K562 (cell line): ENCODE data around the gene BOLA1. TPM values are rescaled to one million over a fixed set of nuclear protein-coding genes. Genes with fewer than 3 reads are reported as not detected.

Experiments used
- ARHGAP35 ChIP-seq: fragments of 450-650 bp; IDR thresholded peaks from 2 replicates; pipeline ENCODE4 v1.6.1; 2018; ENCODE audit not compliant: partially characterized antibody
- ATF6 ChIP-seq: sonication (generic); formaldehyde crosslinking; IDR thresholded peaks from 2 replicates; pipeline ENCODE4 v1.4.0; 2020; ENCODE audit warnings: mild to moderate bottlenecking, missing genetic modification reagents
- CREB3L1 ChIP-seq: fragments of 450-650 bp; IDR thresholded peaks from 2 replicates; pipeline ENCODE4 v1.6.1; 2014; ENCODE audit warnings: low read depth, mild to moderate bottlenecking, moderate library complexity, borderline replicate concordance
- ETV1 ChIP-seq: fragments of 450-650 bp; conservative IDR thresholded peaks from 2 replicates; pipeline ENCODE4 v1.6.1; 2016; ENCODE audit warnings: missing genetic modification characterization, control low read depth, low read depth, missing compliant biosample characterization
- ETV6 ChIP-seq, 3 experiments: fragments of 150-350 bp in 1 of 3; sonication (generic) in 1 of 3; formaldehyde crosslinking in 1 of 3; IDR thresholded peaks; 2 replicates each; pipeline versions ENCODE4 v1.6.1 to v1.8.0; 2014 to 2022; ENCODE audit warnings: borderline replicate concordance in 2 of 3, low read depth in 2 of 3, antibody characterized with exemption in 1 of 3, low read length in 1 of 3, mild to moderate bottlenecking in 1 of 3, missing genetic modification reagents in 1 of 3
- NFXL1 ChIP-seq: fragments of 450-650 bp; formaldehyde crosslinking; IDR thresholded peaks from 2 replicates; pipeline ENCODE4 v1.4.0; 2021; ENCODE audit warnings: mild to moderate bottlenecking
- NFYB ChIP-seq: IDR thresholded peaks from 2 replicates; pipeline ENCODE4 v1.6.1; 2011; ENCODE audit warnings: mild to moderate bottlenecking, moderate library complexity; ENCODE audit not compliant: insufficient read length; ENCODE audit errors: extremely low read depth
- PHB2 ChIP-seq: fragments of 450-650 bp; IDR thresholded peaks from 2 replicates; pipeline ENCODE4 v1.6.1; 2017; ENCODE audit warnings: low read depth
- POLR2AphosphoS5 ChIP-seq: IDR thresholded peaks from 2 replicates; pipeline ENCODE4 v1.6.1; 2011; ENCODE audit warnings: mild to moderate bottlenecking, low read depth, low read length, moderate library complexity; ENCODE audit not compliant: control insufficient read depth, insufficient read depth
- POLR3G ChIP-seq: IDR thresholded peaks from 2 replicates; pipeline ENCODE4 v1.6.1; 2011; ENCODE audit not compliant: insufficient read length, insufficient replicate concordance; ENCODE audit errors: extremely low read depth
- POU5F1 ChIP-seq: fragments of 150-350 bp; IDR thresholded peaks from 2 replicates; pipeline ENCODE4 v1.6.1; 2014; ENCODE audit warnings: borderline replicate concordance, low read length, low read depth, mild to moderate bottlenecking; ENCODE audit not compliant: partially characterized antibody
- PTTG1 ChIP-seq: fragments of 450-650 bp; IDR thresholded peaks from 2 replicates; pipeline ENCODE4 v1.6.1; 2016; ENCODE audit warnings: low read depth, mild to moderate bottlenecking, missing genetic modification characterization, missing compliant biosample characterization
- RUNX1 ChIP-seq: sonication (generic); IDR thresholded peaks from 2 replicates; pipeline ENCODE4 v1.6.1; 2016; ENCODE audit warnings: antibody characterized with exemption, low read depth
- SNIP1 ChIP-seq: fragments of 450-650 bp; IDR thresholded peaks from 2 replicates; pipeline ENCODE4 v1.7.1; 2017; ENCODE audit warnings: low read depth, mild to moderate bottlenecking
- SP2 ChIP-seq: IDR thresholded peaks from 2 replicates; pipeline ENCODE4 v1.6.1; 2011; ENCODE audit warnings: mild to moderate bottlenecking, low read depth, low read length, moderate library complexity; ENCODE audit not compliant: poor library complexity, severe bottlenecking; ENCODE audit errors: extremely low read depth
- ZC3H4 ChIP-seq: sonication (generic); formaldehyde crosslinking; IDR thresholded peaks from 2 replicates; pipeline ENCODE4 v1.9.0; 2021; ENCODE audit warnings: missing genetic modification reagents, borderline replicate concordance
- ZKSCAN8 ChIP-seq: fragments of 200-800 bp; sonication (Bioruptor generic); IDR thresholded peaks from 2 replicates; pipeline ENCODE4 v1.6.1; 2016; ENCODE audit warnings: missing genetic modification characterization, missing compliant biosample characterization
- ZNF253 ChIP-seq: fragments of 250-450 bp; sonication (Bioruptor Pico); conservative IDR thresholded peaks from 2 replicates; pipeline ENCODE4 v1.6.1; 2021; ENCODE audit warnings: mild to moderate bottlenecking
- ZNF398 ChIP-seq: fragments of 250-450 bp; sonication (Bioruptor Pico); IDR thresholded peaks from 2 replicates; pipeline ENCODE4 v1.8.0; 2021; ENCODE audit warnings: moderate library complexity, mild to moderate bottlenecking, inconsistent platforms
- ZNF436 ChIP-seq: fragments of 250-450, 450-650 bp; sonication (Bioruptor Pico); formaldehyde crosslinking; IDR thresholded peaks from 2 replicates; pipeline ENCODE4 v1.7.0; 2020; ENCODE audit warnings: mild to moderate bottlenecking
- ZNF507 ChIP-seq: conservative IDR thresholded peaks from 2 replicates; pipeline ENCODE4 v1.6.1; 2017; ENCODE audit warnings: missing genetic modification characterization, missing compliant biosample characterization
- ZNF778 ChIP-seq: fragments of 450-650 bp; formaldehyde crosslinking; IDR thresholded peaks from 2 replicates; pipeline ENCODE4 v1.4.0; 2020; ENCODE audit warnings: mild to moderate bottlenecking, moderate library complexity
- polyA plus RNA-seq, 8 experiments: library from polyadenylated mRNA; depleted of rRNA in 4 of 8; stranded (reverse) in 5 of 8; unstranded in 3 of 8; fragments of >200 nt; fragmentation: Nextera tagmentation in 2 of 8; fragmentation: Illumina TruSeq in 1 of 8; extraction: Ambion mirVana in 2 of 8; extraction: Trizol in 1 of 8; gene quantifications; 2 replicates each; pipeline versions ENCODE4 v1.2.1 to v1.2.3, GENCODE V29; 2011 to 2014; ENCODE audit warnings: inconsistent platforms in 1 of 8, missing spikeins in 1 of 8
- total RNA-seq, 7 experiments: library from RNA; depleted of rRNA in 6 of 7; stranded (reverse); fragments of >200 nt in 6 of 7; fragmentation: Illumina TruSeq in 2 of 7; extraction: Trizol in 2 of 7; gene quantifications; 2 replicates each; pipeline versions ENCODE4 v1.2.1 to v1.2.3, GENCODE V29; 2011 to 2021; ENCODE audit warnings: low replicate concordance in 1 of 7

BOLA1 gene
- total and polyA plus RNA-seq, 9 of the 15 experiments (the other 6 are each of a cell fraction or from before 2014, with no cell fraction given) = 0.18 to 1.2 (median 0.40) TPM; not detected in 2

GRCh38 chr1:149885339-149886120 is 13.8 kb upstream of the BOLA1 start (continued):
- TF ChIP-seq POLR3G (no peak), SP2 (no peak), ARHGAP35 (no peak), ZNF253 (CRISPR knock-in tag) (0 out of 2 replicates have a peak, but pooled peaks have one; percentile 80), NFXL1 (no peak), PTTG1 (tag) (no peak), CREB3L1 (no peak), PHB2 (no peak), ZKSCAN8 (CRISPR knock-in tag) (no peak), POU5F1 (no peak), NFYB (no peak), ZNF778 (no peak), ATF6 (CRISPR knock-in tag) (no peak), ETV1 (tag) (no peak), RUNX1 (no peak), ZC3H4 (peak; percentile 99), ZNF507 (no peak), SNIP1 (no peak), ETV6 (IDR thresholded peaks at IDR 0.05; ENCODE audit: borderline replicate concordance in 1 of 2, low read depth in 2 of 2, low read length in 1 of 2) (no peak), ETV6 (CRISPR knock-in tag; IDR thresholded peaks at IDR 0.05; ENCODE audit: borderline replicate concordance) (peak; percentile 36; the same call in 1 of the 2 replicates), POLR2AphosphoS5 (peak; percentile 86), ZNF398 (CRISPR knock-in tag) (no peak), ZNF436 (CRISPR knock-in tag) (no peak)
